Endothelial cell of umbilical vein (primary cell): Measurements from ENCODE around the gene MCM9.

Source experiments
- CTCF ChIP-seq, 2 donors: IDR thresholded peaks; 1 replicate in 1 of 2; 2 replicates in 1 of 2; pipeline ENCODE4 v1.5.1; 2011; ENCODE audit warnings: low read length in 2 of 2, mild to moderate bottlenecking in 2 of 2, moderate library complexity in 2 of 2, control low read depth in 1 of 2, inconsistent platforms in 1 of 2, low read depth in 1 of 2; ENCODE audit not compliant: insufficient read depth in 1 of 2; ENCODE audit errors: extremely low read depth in 1 of 2
- EZH2 ChIP-seq: IDR thresholded peaks from 2 replicates; pipeline ENCODE4 v1.6.1; 2012; ENCODE audit warnings: borderline replicate concordance, low read depth, mild to moderate bottlenecking, moderate library complexity, low read length, inconsistent platforms; ENCODE audit not compliant: severe bottlenecking
- MAX ChIP-seq: IDR thresholded peaks from 2 replicates; pipeline ENCODE4 v1.6.1; 2011; ENCODE audit not compliant: insufficient read depth, insufficient read length
- MYC ChIP-seq: IDR thresholded peaks from one replicate; pipeline ENCODE4 v1.6.1; 2011; ENCODE audit warnings: mild to moderate bottlenecking, low read depth, low read length
- POLR2A ChIP-seq: IDR thresholded peaks from 2 replicates; pipeline ENCODE4 v1.6.1; 2012; ENCODE audit warnings: low read depth, mild to moderate bottlenecking, control low read depth, low read length
- POLR2AphosphoS5 ChIP-seq: IDR thresholded peaks from 2 replicates; pipeline ENCODE4 v1.6.1; 2012; ENCODE audit warnings: low read depth, mild to moderate bottlenecking, control low read depth, low read length, moderate library complexity; ENCODE audit not compliant: insufficient read depth

GRCh38 chr6:118959903-118960302 lies 24.9 kb upstream of the MCM9 start:
- TF ChIP-seq POLR2A, result no peak
- TF ChIP-seq CTCF (IDR thresholded peaks at IDR 0.05; ENCODE audit: extremely low read depth in 1 of 2, insufficient read depth in 1 of 2, low read depth in 1 of 2, low read length in 2 of 2), result no peak
- no peak for TF ChIP-seq EZH2
- TF ChIP-seq MYC, result no peak
- no peak for TF ChIP-seq POLR2AphosphoS5
- TF ChIP-seq MAX, result no peak
